Stimulated activated CD4-positive, alpha-beta T cell treated with anti-CD3 and anti-CD28 coated beads, Interleukin-1b, Interleukin-23, amount 100 ng/mL, for 1 hour (primary cell): Measurements from ENCODE around the gene ARID1A.

Source experiments
- DNase-seq, 2 donors: peaks; one replicate each; pipeline ENCODE4 v3.0.0-alpha.2; 2020; ENCODE audit warnings: low read depth in 2 of 2

Gene ARID1A

DNA sequence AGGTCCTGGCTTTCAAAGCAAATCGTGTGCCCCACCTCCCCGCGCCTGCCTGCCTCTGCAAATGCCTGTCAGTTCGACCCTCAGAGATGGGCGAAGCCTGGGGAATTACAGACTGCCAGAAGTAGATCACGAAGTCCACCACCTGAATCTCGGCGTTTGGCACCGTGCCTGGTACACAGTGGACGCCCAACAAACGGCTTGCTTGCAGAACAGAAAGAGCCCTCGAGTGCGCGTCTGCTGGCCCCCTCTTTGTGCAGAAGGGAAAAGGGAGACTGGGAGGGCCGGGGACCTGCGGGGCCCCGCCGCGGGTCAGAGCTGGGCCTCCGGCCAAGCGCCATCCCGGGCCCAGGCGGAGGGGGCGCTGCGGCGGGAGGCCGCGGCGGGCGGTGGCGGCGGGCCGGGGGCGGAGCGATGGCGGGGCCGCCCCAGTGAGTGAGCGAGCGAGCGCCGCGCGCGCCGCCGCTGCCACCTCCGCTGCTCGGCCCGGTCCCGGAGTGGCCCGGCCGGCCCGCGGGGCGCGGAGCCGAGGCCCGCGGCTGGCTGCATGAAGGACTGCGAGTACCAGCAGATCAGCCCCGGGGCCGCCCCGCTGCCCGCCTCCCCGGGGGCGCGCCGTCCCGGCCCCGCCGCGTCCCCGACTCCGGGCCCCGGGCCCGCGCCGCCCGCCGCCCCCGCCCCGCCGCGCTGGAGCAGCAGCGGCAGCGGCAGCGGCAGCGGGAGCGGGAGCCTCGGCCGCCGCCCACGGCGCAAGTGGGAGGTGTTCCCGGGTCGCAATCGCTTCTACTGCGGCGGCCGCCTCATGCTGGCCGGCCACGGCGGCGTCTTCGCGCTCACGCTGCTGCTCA is 130.7 kb downstream of the ARID1A start, which contains the start of gene ZDHHC18:
Gene ZDHHC18 (plus strand): TSS at position 428 of the 845 bp plus-strand sequence. CDS start 117 bp downstream, at position 545.
- DNase-seq: peak; percentile 37 to 47

DNA sequence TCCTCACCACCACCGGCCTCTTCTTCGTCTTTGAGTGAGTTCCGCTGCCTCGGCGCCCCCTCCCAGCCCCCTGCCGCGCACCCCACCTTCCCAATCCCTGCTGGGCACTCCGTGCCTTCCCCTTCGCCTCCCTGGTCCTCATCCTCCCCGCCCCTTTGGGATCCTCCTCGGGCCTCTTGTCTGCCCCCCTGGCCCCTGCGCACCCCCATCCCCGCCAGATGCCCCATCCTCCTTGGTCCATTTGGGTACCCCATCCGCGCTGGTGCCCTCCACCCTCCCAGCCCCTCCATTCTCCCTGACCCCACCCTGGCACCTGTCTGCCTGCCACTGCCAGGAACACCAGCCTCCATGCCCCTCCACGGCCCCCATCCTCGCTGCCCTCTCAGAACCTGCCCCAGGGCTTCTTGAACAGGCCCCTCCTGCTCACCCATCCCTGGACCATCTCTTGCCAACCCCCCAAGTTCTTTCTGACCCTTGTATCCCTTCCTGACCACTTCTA is 131.3 kb downstream of the ARID1A start:
- no peak for DNase-seq

DNA sequence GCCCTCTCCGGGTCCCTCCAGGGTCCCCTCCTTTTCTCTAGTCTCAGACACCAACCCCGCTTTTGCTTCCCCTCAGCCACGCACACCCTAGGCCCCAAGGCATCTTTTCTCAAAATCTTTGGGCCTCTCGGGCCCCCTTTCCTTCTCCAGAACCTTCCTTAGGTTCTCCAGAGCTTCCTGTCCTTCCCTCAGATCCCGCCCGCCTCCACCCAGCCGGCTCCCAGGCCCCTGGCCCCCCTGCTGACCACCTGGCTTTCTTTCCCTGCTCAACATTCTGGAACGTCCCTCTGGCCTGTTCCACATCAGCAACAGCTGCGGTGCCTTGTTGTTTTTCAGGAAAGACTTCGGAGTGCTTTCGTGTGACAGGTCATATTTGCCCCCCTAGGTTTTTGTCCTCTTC is 131.8 kb downstream of the ARID1A start:
- no peak for DNase-seq

DNA sequence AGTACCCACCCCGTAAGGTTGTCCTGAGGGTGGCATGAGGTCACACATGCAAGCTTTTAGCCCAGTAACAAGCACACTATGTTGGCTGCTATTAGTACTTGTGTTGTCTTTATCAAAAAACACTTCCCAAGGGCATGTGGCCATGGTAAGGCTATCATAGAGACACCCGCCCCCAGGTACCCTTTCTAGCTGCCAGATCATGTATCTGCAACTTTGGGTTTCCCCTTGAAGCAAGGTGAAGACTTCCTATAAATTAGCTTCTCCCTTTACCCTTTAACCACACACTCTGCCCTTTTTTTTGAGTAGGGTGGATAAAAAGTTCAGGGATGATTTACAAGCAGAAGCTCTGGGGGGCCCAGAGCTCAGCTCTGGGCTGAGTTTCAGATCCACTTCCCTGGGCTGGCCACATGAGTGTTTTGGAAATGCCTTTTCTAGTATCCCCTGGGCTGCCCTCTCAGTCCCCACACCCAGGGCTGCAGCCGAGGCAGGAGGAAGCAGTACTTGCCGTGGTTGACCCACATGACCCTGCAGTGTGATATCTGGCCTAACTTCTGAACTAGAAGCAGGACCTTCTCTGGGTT is 132.7 kb downstream of the ARID1A start:
- DNase-seq: no peak

DNA sequence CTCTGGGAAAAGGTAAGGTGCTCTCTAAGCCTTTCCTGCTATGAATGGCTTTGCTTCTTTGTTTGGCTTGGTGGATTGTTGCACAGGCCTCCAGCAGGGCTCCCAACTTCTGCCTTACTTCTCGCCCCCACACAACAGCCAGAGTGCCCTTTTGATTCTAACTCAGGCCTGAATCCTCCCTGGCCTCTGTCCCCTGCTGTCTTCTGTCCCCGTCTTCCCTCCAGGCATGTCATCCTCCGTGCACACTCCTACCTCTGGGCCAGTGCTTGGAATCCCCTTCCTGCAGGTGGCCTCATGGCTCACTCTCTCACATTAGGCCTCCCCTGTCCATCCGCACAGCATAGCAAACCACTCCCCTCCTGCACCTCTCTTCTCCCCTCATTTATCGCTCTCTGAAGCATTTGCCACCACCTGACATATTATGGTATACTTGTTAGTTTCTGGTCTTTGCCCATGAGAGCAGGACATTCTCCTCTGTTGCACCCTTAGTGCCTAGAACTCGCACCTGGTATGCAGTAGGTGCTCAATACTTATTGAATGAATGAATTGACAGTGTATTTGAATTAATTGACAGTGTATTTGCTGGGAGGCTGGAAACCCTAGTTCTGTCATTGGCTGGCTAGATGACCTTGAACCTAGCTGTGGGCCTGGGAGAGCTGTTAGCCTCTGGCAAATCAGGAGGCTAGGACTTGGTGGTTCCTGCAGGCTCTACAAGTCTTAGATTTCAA is 133.5 kb downstream of the ARID1A start:
- DNase-seq: no peak

DNA sequence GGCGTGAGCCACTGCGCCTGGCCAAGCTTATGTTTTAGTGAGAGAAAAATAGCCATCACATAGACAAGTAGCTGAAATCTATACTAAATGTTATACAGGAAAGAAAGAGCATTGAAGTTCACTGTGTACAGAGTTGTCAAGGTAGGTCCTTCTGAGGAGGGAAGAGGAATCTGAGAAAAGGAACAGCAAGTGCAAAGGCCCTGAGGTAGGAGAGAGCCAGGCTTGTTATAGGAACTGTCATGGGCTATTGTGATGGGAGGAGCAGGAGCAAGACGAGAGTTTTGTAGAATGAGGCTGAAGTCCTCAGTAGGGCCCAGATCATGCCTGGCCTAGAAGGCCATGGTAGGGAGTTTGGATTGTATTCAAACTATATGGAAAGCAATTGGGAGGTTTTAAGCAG is 135.2 kb downstream of the ARID1A start:
- no peak for DNase-seq
